ENCODE results near the gene SLC25A40. TPM values are rescaled to one million over a fixed set of nuclear protein-coding genes. Genes with fewer than 3 reads are reported as not detected.

SLC25A40 gene
- total RNA-seq, 1 experiment from 2014 or later = 10.7 TPM

DNA sequence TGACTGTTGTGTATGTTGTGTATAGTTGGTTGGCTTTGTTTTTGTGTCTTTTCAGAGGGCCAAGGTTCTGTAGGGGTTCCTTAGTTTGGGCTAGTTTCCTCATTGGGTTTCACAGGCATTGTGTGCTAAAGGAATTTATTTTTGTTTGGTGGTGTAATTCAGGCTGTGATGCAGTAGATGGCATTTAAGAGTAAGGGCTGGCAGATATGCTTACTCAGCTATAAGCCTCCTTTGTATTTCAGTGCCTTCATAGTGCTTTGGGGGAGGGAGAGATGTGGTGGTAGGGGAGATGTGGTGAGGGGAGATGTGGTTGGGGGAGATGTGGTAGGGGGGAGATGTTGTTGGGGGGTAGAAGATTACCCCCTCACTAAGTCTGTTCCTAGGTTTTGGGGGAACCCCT is 91.7 kb downstream of the SLC25A40 start:
- H3K4me3 ChIP-seq (ENCODE audit: insufficient read depth, low read depth, low read length) = no peak overlapping the region
- no peaks in the 10 kb centered on the region for H3K27me3 ChIP-seq (ENCODE audit: control insufficient read depth, insufficient read depth, low read length)
- H3K36me3 ChIP-seq (replicated peaks; ENCODE audit: control insufficient read depth, insufficient read depth, low read length) = no peaks in the 10 kb centered on the region
- DNase-seq = no peak

Other genes with a start within 250 kb of the SLC25A40 start
- gene RUNDC3B, start 248.0 kb downstream of the SLC25A40 start, total RNA-seq (2014; rRNA removed; shearing (Covaris generic)) = 0.18 and 0.35 TPM in 2 replicates
- 62.6 and 72.8 TPM in 2 replicates for gene DBF4, start 133 bp upstream of the SLC25A40 start, total RNA-seq (2014; rRNA removed; shearing (Covaris generic))
- gene ADAM22, start 57.9 kb upstream of the SLC25A40 start, total RNA-seq (2014; rRNA removed; shearing (Covaris generic)) = 2.1 and 4.8 TPM in 2 replicates

All from H7 (cell line).